ENCODE data around the gene GLTP. TPM values are rescaled to one million over a fixed set of nuclear protein-coding genes. Genes with fewer than 3 reads are reported as not detected.
"Not testable (repeated sequence)": the region's sequence is repeated elsewhere in the genome, so short reads cannot be mapped to it uniquely, and the experiment has no call there.

Gene GLTP
- total RNA-seq, 1 donor from 2014 or later = 51.2 TPM

DNA sequence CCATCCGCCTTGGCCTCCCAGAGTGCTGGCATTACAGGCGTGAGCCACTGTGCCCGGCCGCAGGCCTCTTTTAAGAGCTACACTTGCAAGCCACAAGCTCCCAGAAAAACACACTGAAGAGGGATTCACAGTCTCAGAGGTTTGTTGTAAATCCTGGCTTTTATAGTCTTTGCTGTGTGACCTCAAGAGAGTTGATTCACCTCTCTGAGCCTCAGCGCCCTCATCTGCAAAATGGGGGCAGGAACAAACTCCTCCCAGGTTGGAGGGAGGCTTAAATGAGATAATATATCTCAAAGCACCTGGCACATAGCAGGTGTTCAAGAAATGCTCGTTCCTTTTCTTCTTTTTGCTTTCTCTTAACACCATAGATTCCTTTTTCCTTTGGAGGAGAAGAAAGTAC lies 15.8 kb upstream of the GLTP start:
- no peak overlapping the region for H3K27ac Mint-ChIP-seq (ENCODE audit: unreplicated experiment)
- H3K9me3 Mint-ChIP-seq (ENCODE audit: unreplicated experiment) = no peaks in the 10 kb centered on the region
- no peaks in the 10 kb centered on the region for H3K36me3 Mint-ChIP-seq (ENCODE audit: low read depth, unreplicated experiment)
- H3K4me1 Mint-ChIP-seq (ENCODE audit: unreplicated experiment) = peaks cover 11% of the 10 kb centered on the region
- DNase-seq (ENCODE audit: low spot score) = no peak
- H3K4me3 Mint-ChIP-seq (ENCODE audit: unreplicated experiment) = no peak overlapping the region
- no peak for TF ChIP-seq CTCF (IDR thresholded peaks at IDR 0.05; ENCODE audit: unreplicated experiment)
- H3K27me3 Mint-ChIP-seq (ENCODE audit: unreplicated experiment) = peaks cover 7% of the 10 kb centered on the region

DNA sequence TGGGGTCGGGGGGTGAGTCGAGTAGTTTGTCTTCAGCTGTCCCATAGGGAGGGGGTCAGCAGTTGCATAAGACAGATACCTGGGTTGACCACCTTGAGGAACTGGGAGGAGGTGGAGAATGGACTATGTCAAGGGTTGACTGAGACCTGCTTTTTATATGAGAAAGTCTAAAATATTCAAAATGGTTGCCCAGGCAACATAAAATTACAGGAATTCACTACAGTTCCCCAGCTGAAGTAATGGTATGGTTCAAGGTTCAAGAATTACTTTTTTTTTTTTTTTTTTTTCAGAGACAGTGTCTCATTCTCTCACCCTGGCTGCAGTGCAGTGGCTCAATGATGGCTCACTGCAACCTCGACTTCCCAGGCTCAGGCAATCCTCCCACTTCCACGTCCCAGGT lies 14.6 kb upstream of the GLTP start:
- Mint-ChIP-seq H3K4me3 (ENCODE audit: unreplicated experiment) (no peak overlapping the region), H3K9me3 (ENCODE audit: unreplicated experiment) (no peaks in the 10 kb centered on the region), H3K36me3 (ENCODE audit: low read depth, unreplicated experiment) (no peaks in the 10 kb centered on the region), H3K27me3 (ENCODE audit: unreplicated experiment) (peaks cover 6% of the 10 kb centered on the region), H3K4me1 (ENCODE audit: unreplicated experiment) (peaks cover 5% of the 10 kb centered on the region), H3K27ac (ENCODE audit: unreplicated experiment) (no peak overlapping the region)
- TF ChIP-seq CTCF (IDR thresholded peaks at IDR 0.05; ENCODE audit: unreplicated experiment) = no peak
- DNase-seq (ENCODE audit: low spot score) = no peak

DNA sequence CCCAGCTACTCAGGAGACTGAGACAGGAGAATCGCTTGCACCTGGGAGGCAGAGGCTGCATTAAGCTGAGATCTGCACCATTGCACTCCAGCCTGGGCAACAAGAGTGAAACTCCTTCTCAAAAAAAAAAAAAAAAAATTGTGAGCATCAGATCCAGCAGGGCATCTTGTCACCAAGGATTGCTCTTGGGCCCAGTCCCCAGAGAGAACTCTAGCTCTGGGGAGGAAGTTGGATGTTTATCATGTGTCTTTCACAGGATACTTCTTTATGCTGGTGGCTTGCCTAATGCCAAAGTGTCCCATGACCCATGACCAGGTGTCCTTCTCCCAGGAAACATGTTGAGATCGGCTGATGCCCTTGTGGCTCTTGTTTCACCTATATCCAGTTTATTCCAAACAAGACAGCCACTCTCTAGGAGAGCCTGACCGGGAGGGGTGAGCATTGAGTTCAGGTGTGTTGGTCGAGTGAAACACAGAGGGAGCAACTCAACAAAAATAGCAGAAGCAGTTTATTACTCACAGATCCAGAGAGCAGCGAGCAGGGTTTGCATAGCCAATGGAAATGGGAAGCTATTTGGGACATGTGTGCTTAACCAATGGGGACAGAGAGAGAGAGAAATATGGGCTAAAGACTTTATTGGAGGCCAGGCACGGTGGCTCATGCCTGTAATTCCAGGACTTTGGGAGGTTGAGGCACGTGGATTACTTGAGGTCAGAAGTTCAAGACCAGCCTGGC lies 13.1 kb upstream of the GLTP start:
- DNase-seq (ENCODE audit: low spot score) = no peak
- peaks cover 6% of the 10 kb centered on the region for H3K27me3 Mint-ChIP-seq (ENCODE audit: unreplicated experiment)
- H3K27ac Mint-ChIP-seq (ENCODE audit: unreplicated experiment) = no peak overlapping the region
- H3K9me3 Mint-ChIP-seq (ENCODE audit: unreplicated experiment) = no peaks in the 10 kb centered on the region
- TF ChIP-seq CTCF (IDR thresholded peaks at IDR 0.05; ENCODE audit: unreplicated experiment) = no peak
- no peaks in the 10 kb centered on the region for H3K36me3 Mint-ChIP-seq (ENCODE audit: low read depth, unreplicated experiment)
- H3K4me1 Mint-ChIP-seq (ENCODE audit: unreplicated experiment) = peaks cover 7% of the 10 kb centered on the region
- H3K4me3 Mint-ChIP-seq (ENCODE audit: unreplicated experiment) = no peak overlapping the region

DNA sequence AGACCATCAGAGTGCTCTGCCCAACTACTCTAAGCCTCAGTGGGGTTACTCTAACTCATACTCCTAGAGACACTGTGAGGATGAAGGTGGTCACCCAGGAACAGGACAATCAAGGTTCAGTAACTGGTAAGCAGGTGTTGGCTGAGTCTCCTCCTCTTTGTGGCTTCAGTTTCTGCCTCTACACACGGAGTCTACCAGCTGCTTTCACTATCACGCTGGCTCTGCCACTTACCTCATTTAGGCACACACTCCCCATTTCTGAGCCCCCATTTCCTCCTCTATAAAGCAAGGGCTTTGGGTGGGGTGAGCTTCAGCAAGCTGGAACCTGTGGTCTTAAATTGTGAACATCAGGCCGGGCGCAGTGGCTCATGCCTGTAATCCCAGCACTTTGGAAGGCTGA lies 12.4 kb upstream of the GLTP start:
- no peak for DNase-seq (ENCODE audit: low spot score)
- Mint-ChIP-seq H3K27me3 (ENCODE audit: unreplicated experiment) (peaks cover 3% of the 10 kb centered on the region), H3K4me3 (ENCODE audit: unreplicated experiment) (no peak overlapping the region), H3K36me3 (ENCODE audit: low read depth, unreplicated experiment) (no peaks in the 10 kb centered on the region), H3K4me1 (ENCODE audit: unreplicated experiment) (peaks cover 14% of the 10 kb centered on the region), H3K9me3 (ENCODE audit: unreplicated experiment) (no peaks in the 10 kb centered on the region), H3K27ac (ENCODE audit: unreplicated experiment) (no peak overlapping the region)
- no peak for TF ChIP-seq CTCF (IDR thresholded peaks at IDR 0.05; ENCODE audit: unreplicated experiment)

DNA sequence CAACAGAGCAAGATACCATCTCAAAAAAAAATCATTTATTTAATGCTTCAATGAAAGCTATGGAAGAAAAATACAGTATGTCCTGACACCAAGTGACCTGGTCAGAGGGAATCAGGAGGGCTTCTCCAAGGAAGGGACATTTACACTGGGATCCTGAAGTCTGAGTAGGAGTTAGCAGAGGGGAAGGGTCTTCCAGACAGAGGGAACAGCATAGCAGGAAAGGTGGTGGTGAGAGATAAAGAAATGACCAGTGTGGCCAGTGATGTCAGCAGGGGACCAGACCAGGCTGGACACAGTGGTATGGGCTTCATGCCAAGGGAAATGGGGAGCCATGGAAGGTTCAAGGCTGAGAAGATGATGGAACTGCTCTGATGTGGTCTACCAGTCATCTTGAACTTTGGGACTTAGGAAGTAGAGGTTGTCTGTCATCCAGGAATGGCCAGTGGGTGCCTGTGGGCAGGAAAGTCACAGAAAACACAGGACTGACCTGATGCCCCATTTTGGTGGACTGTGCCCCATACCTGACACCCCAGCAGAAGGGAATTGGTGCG lies 11.9 kb upstream of the GLTP start:
- no peaks in the 10 kb centered on the region for H3K36me3 Mint-ChIP-seq (ENCODE audit: low read depth, unreplicated experiment)
- H3K27me3 Mint-ChIP-seq (ENCODE audit: unreplicated experiment) = peaks cover 3% of the 10 kb centered on the region
- no peak for TF ChIP-seq CTCF (IDR thresholded peaks at IDR 0.05; ENCODE audit: unreplicated experiment)

GRCh38 chr12:109891731-109892130 lies 11.4 kb upstream of the GLTP start:
- H3K4me3 Mint-ChIP-seq (ENCODE audit: unreplicated experiment); H3K27ac Mint-ChIP-seq (ENCODE audit: unreplicated experiment); H3K27me3 Mint-ChIP-seq (ENCODE audit: unreplicated experiment); DNase-seq (ENCODE audit: low spot score); H3K9me3 Mint-ChIP-seq (ENCODE audit: unreplicated experiment); H3K36me3 Mint-ChIP-seq (ENCODE audit: low read depth, unreplicated experiment): not testable (repeated sequence)
- peaks cover 19% of the 10 kb centered on the region for H3K4me1 Mint-ChIP-seq (ENCODE audit: unreplicated experiment)

More for the DNA sequence above, 11.9 kb upstream of the GLTP start:
- Mint-ChIP-seq H3K4me3 (ENCODE audit: unreplicated experiment) (no peak overlapping the region), H3K27ac (ENCODE audit: unreplicated experiment) (no peak overlapping the region), H3K4me1 (ENCODE audit: unreplicated experiment) (peaks cover 19% of the 10 kb centered on the region), H3K9me3 (ENCODE audit: unreplicated experiment) (no peaks in the 10 kb centered on the region)
- no peak for DNase-seq (ENCODE audit: low spot score)
